ENCODE measurements around the gene SULT1E1. TPM values are rescaled to one million over a fixed set of nuclear protein-coding genes. Genes with fewer than 3 reads are reported as not detected.

The SULT1E1 gene, protein sequence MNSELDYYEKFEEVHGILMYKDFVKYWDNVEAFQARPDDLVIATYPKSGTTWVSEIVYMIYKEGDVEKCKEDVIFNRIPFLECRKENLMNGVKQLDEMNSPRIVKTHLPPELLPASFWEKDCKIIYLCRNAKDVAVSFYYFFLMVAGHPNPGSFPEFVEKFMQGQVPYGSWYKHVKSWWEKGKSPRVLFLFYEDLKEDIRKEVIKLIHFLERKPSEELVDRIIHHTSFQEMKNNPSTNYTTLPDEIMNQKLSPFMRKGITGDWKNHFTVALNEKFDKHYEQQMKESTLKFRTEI
- total RNA-seq = not detected
- under 1 TPM in 1 of 3 donors, not detected in 2; 0.05 TPM for polyA plus RNA-seq
- long read RNA-seq, donor 1 = 0 reads
- long read RNA-seq, donor 2 = 0 reads

DNA sequence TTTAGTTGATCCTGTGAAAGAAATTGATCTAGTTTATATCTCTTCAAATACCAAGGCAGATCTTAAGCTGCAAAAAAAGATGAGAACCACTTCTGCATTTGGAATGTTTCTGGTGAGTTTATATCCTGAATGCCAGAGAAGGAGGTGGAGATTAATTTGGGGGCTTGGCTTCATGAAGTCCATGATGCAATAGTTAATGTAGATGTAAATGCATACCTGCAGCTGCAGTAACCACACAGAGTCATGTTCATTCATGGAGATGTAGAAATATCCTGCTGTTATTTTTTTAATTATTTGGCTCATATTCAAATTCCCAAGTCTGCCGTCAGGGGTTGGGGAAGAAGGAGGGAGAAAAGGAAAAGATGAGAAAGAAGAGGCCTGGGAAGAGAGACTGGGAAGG is at the start of gene SULT1E1:
SULT1E1 (minus strand) TSS at position 94 of the 400 bp plus-strand sequence. CDS start 2,501 bp downstream, outside the sequence.
- no peak for ATAC-seq
- TF ChIP-seq, protein P1, sequence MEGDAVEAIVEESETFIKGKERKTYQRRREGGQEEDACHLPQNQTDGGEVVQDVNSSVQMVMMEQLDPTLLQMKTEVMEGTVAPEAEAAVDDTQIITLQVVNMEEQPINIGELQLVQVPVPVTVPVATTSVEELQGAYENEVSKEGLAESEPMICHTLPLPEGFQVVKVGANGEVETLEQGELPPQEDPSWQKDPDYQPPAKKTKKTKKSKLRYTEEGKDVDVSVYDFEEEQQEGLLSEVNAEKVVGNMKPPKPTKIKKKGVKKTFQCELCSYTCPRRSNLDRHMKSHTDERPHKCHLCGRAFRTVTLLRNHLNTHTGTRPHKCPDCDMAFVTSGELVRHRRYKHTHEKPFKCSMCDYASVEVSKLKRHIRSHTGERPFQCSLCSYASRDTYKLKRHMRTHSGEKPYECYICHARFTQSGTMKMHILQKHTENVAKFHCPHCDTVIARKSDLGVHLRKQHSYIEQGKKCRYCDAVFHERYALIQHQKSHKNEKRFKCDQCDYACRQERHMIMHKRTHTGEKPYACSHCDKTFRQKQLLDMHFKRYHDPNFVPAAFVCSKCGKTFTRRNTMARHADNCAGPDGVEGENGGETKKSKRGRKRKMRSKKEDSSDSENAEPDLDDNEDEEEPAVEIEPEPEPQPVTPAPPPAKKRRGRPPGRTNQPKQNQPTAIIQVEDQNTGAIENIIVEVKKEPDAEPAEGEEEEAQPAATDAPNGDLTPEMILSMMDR (IDR thresholded peaks at IDR 0.05) = no peak
- DNase-seq = no peak
- H3K27me3 ChIP-seq (ENCODE audit: insufficient read depth in 3 of 3, low read length in 2 of 3) = no peaks in the 10 kb centered on the region
- no peaks in the 10 kb centered on the region for H3K9me3 ChIP-seq
- WGBS, 3 donors = 11 to 15% (median 12%) methylated on average over 1 of the region's 1 CpG
- H3K4me3 ChIP-seq = no peak within 1 kb of the TSS
- H3K27ac ChIP-seq = no peak within 1 kb of the TSS
- no peaks in the 10 kb centered on the region for H3K4me1 ChIP-seq
- intact Hi-C loops (cut with DNase I) = no loop called here
- H3K36me3 ChIP-seq (ENCODE audit: insufficient read depth in 1 of 2, low read depth in 1 of 2) = no peaks in the 10 kb centered on the region

DNA sequence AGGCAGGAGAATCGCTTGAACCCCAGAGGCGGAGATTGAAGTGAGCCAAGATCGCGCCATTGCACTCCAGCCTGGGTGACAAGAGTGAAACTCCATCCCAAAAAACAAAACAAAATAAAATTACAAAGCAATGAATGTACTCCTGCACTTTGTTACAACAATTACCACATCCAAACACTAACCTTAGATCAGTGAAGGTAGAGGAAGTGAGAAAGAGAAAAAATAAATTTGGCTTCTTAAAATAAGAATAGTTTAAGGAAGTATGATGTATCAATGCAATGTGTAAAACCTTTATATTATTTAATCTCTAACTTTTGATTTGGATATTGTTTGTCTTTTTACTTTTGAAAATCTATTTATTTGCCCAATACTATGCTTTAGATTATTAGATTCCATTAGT is 49.2 kb upstream of the SULT1E1 start:
- ATAC-seq (no peak), DNase-seq (no peak)
- no peaks in the 10 kb centered on the region for H3K4me1 ChIP-seq
- no peaks in the 10 kb centered on the region for H3K27me3 ChIP-seq (ENCODE audit: insufficient read depth in 3 of 3, low read length in 2 of 3)
- H3K36me3 ChIP-seq (ENCODE audit: insufficient read depth in 1 of 2, low read depth in 1 of 2) = no peaks in the 10 kb centered on the region
- TF ChIP-seq, protein P1 (IDR thresholded peaks at IDR 0.05) = no peak
- no peak overlapping the region for H3K27ac ChIP-seq
- H3K4me3 ChIP-seq = no peak overlapping the region
- WGBS, 3 donors = 88 to 99% (median 92%) methylated on average over 4 of the region's 4 CpGs
- H3K9me3 ChIP-seq = no peaks in the 10 kb centered on the region
- intact Hi-C loops (cut with DNase I) = no loop called here

DNA sequence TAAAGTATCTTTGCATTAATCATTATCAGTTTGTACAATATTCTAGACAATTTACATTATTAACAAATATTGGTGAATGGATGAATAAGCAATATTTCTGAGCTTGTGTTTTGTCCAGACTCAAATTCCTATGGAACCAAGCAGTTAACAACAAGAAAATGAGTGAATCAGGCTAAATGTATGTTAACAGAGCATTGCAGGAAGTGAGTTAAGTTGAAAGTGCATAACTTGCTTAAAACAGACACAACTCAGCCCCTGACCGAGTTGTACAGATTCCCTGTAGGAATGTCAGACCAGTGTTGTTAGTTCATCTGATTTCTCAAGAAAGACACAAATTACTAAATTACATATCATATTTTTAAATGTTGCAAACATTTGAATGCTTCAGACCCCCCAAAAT is 47.2 kb upstream of the SULT1E1 start:
- intact Hi-C loops (cut with DNase I) = no loop called here
- Histone ChIP-seq H3K9me3 (no peaks in the 10 kb centered on the region), H3K4me1 (no peaks in the 10 kb centered on the region), H3K27me3 (ENCODE audit: insufficient read depth in 3 of 3, low read length in 2 of 3) (no peaks in the 10 kb centered on the region), H3K4me3 (no peak overlapping the region), H3K27ac (no peak overlapping the region), H3K36me3 (ENCODE audit: insufficient read depth in 1 of 2, low read depth in 1 of 2) (no peaks in the 10 kb centered on the region)
- ATAC-seq (no peak), DNase-seq (no peak)
- TF ChIP-seq, protein P1 (IDR thresholded peaks at IDR 0.05) = no peak
- WGBS, 3 donors = 49 to 59% (median 59%) methylated on average over 1 of the region's 1 CpG

DNA sequence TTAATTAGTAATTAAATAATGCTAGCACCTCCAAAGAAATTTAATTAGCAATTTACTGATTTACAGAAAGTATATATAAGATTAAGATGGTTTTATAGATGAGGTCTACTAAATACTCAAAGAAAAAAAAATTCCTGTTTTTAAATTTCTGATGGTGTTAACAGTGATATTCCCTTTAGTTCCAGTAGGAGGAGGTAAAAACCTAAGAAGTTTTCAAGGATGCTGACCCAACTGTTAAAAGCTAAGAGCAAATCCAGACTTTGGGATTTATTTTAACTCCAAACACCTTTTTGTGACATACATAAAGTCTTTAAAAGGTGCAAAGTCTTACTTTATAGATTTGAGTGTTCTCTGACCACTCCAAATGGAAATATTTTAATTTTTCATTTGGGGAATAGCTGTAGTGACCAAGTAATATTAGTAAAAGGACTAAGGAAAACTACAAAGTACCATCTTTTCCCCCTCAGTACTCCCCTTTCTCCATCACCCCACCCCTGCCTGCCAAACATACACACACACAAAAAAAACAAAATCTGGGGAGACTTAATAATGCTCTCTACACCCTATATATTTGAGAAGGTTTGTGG is 36.7 kb upstream of the SULT1E1 start:
- DNase-seq (no peak), ATAC-seq (no peak)
- Histone ChIP-seq H3K27ac (no peak overlapping the region), H3K4me1 (no peaks in the 10 kb centered on the region), H3K4me3 (no peak overlapping the region), H3K36me3 (ENCODE audit: insufficient read depth in 1 of 2, low read depth in 1 of 2) (no peaks in the 10 kb centered on the region), H3K9me3 (no peaks in the 10 kb centered on the region), H3K27me3 (ENCODE audit: insufficient read depth in 3 of 3, low read length in 2 of 3) (no peaks in the 10 kb centered on the region)
- intact Hi-C loops (cut with DNase I) = no loop called here
- TF ChIP-seq, protein P1 (IDR thresholded peaks at IDR 0.05) = no peak
